ENCODE measurements around the gene SLC38A1.
"Not testable (repeated sequence)": the region's sequence is repeated elsewhere in the genome, so short reads cannot be mapped to it uniquely, and the experiment has no call there.

Gene SLC38A1

GRCh38 chr12:46268583-46269428 is at the start of gene SLC38A1:
Gene SLC38A1, minus strand, starts transcription at chr12:46269043. Its CDS starts 29,243 bp downstream, at chr12:46239800.
- DNase-seq (ENCODE audit: low read depth), result peak; percentile 78

GRCh38 chr12:46318037-46318436 is 49.2 kb upstream of the SLC38A1 start:
- DNase-seq (ENCODE audit: low read depth), result no peak

DNA sequence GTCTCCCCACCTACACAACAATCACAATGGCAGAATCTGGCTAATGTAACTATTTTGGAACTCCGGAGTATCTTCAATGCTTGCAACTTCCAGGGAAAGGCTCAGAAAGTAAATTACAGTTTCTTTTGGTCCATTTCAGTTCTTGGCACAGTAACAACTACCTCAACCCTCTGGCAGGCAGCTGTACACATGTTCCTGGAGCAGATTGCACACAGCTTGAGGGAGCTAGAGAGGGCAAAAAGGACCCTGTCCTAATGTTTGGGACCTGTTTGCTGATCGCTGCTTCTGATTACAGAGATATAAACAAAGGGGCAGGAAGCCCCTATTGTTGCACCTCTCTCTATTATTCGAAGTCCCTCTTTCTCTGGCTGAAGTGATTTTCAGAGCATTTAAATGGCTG is 35.2 kb upstream of the SLC38A1 start:
- DNase-seq (ENCODE audit: low read depth), result no peak

GRCh38 chr12:46303039-46303666 is 34.3 kb upstream of the SLC38A1 start:
- DNase-seq (ENCODE audit: low read depth), result peak; percentile 37

- DNase-seq (ENCODE audit: low read depth), result no peak
These were observed 32.1 kb upstream of the SLC38A1 start for GRCh38 chr12:46300910-46301309.

DNA sequence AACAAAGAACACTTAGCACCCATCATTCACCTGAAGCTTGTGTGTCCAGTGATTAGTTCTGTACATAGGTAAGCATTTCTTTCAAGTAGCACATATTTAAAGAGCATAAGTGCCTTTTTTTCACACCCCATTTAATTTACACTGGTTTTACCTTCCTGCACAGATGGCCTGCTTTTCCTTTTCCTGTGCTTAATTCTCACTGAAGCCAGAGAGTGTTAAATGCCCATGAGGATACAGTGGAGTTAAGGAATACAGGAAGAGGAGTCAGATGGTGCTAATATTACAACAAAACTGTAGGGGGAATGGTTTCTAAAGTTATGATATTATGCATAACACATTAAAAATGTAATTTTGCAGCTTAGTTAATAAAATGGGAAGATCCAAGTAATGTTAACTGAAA is 31.0 kb upstream of the SLC38A1 start:
- no peak for DNase-seq (ENCODE audit: low read depth)

DNA sequence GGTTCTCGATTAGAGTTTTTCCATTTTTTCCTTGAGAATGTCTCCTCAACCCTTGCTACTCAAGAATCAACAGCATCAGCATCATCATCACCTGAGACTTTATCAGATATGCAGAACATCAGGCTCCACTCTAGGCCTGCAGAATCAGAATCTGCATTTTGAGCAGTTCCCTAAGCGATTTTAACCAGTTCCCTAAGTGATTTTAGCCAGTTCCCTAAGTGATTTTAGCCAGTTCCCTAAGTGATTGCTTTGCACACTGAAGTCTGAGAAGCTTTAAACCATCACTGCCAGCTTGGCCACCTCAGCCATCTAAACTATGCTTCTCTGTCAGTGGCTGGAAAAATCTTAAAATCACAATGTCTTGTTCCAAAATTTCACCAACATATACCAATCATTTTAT is 29.4 kb upstream of the SLC38A1 start:
- DNase-seq (ENCODE audit: low read depth), result no peak

GRCh38 chr12:46296822-46297221 is 28.0 kb upstream of the SLC38A1 start:
- DNase-seq (ENCODE audit: low read depth), result no peak

DNA sequence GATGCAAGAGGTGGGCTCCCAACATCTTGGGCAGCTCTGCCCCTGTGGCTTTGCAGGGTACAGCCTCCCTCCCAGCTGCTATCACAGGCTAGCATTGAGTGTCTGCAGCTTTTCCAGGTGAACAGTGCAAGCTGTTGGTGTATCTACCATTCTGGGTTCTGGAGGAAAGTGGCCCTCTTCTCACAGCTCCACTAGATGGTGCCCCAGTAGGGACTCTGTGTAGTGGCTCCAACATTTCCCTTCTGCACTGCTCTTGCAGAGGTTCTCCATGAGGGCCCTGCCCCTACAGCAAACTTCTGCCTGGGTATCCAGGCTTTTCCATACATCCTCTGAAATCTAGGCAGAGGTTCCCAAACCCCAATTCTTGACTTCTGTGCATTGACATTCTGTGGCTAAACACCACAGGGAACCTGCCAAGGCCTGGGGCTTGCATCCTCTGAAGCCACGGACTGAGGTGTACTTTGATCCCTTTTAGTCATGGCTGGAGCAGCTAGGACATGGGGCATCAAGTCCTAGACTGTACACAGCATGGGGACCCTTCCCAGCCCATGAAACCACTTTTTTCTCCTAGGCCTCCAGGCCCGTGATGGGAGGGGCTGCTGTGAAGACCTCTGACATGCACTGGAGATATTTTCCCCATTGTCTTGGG is 24.0 kb upstream of the SLC38A1 start:
- DNase-seq (ENCODE audit: low read depth), result no peak

DNA sequence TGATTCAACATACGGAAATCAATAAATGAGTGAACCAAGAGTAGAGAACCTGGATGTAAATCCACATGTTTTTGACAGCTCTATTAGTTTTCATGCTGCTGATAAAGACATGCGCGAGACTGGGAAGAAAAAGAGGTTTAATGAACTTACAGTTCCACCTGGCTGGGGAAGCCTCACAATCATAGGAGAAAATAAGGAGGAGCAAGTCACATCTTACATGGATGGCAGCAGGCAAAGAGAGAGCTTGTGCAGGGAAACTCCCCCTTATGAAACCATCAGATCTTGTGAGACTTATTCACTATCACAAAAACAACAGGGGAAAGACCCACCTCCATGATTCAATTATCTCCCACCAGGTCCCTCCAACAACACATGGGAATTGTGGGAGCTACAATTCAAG is 23.1 kb upstream of the SLC38A1 start:
- not testable (repeated sequence) for DNase-seq (ENCODE audit: low read depth)

- not testable (repeated sequence) for DNase-seq (ENCODE audit: low read depth)
These were observed 16.3 kb upstream of the SLC38A1 start for GRCh38 chr12:46285177-46285576.

GRCh38 chr12:46282829-46283228 is 14.0 kb upstream of the SLC38A1 start:
- DNase-seq (ENCODE audit: low read depth), result no peak

GRCh38 chr12:46276756-46277155 is 7.9 kb upstream of the SLC38A1 start:
- no peak for DNase-seq (ENCODE audit: low read depth)

DNA sequence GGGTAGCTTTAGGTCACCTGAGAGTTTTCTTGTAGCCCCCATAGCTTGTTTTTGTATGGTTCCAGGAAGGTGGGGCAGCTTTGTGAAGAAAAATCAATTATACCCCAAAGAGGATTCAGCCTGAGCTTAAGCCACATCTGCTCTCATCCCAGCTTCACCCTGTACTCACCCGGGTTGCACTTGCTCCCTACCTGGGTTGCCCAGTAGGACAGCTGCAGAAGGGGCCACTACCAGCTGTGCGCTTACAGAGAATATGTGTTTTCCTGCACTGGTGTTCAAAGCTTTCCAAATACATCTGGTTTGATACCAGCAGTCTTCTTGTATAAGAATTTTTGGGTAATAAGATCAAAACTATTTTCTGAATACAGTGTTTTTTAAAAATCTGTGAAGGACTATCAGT is 3.0 kb upstream of the SLC38A1 start:
- no peak for DNase-seq (ENCODE audit: low read depth)

DNA sequence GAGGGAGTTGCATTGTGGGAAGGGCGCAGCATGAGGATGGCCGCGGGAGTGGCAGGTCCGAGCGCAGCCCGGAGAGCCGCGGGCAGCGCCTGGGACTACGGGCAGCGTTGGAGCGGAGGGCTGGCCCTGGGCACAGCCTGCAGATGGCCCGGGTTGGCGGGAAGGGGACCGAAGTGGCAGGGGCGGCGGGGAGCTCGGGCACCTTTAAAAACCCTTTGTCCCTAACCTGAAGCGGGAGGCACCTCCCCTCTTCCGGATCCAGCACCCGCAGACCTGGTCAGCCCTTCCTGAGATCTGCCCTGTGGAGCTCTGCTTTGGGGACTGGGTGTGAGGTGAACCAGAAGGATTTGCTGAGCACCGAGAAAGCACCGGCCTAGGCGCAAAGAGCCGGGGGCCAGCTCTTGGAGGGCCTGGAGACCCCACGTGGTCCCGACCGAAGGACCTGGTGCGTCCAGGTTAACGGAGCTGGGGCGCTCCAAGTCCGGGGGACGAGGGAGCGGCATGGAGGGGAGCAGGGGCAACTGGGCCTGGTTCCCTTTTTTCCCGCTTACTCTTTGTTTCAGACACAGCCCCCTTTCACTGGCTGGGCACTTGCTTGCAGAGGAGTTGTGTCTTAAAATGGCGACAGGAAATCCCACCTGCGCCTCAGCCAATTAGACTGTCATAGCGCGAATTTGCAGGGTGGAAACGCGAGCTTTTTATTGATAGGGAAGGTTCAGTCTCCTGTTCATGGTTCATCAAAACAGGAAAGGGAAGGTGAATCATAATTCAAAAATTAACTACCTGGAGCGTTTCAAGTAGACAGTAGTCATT is 792 bp upstream of the SLC38A1 start:
- DNase-seq (ENCODE audit: low read depth), result peak; percentile 76

DNA sequence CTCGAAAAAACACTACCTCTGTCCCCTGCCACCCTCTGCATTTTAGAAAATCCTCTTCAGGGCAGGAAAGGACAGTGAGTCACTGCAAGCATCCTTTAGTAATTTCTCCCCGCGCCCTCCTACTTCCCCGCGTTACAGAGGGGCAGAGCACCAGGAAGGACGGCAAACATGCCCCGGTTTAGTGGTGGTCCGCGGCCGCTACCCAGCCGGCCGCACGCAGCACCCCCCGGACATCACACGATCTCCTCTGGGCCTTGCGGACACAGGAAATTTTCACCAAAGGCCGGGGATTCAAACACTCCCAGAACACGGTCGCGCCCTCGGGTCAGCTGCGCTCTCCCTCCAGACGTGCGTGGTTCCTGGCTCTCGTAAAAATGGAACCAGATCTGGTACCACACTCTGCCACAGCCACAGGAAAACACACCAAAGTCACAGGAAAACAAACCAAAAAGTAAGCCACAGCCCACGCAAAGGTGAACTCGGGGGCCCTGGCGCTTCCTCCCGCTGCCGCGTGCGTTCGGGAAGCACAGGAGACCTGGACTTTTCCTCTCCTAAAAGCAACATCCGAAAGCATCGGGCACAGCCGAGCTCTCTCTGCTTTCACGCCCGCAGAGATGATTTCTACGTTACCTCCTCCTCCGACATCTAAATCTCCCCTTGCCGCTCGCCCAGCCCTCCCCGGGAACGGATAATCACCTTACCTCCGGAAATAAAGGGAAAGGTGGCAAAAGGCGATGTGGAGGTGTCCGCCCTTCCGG is 839 bp downstream of the SLC38A1 start:
- peak; percentile 33 for DNase-seq (ENCODE audit: low read depth)

- DNase-seq (ENCODE audit: low read depth), result no peak
These were observed 1.3 kb downstream of the SLC38A1 start for GRCh38 chr12:46267575-46267824.

- DNase-seq (ENCODE audit: low read depth), result peak; percentile 56
These were observed 1.8 kb downstream of the SLC38A1 start for GRCh38 chr12:46266869-46267574.

- DNase-seq (ENCODE audit: low read depth), result no peak
These were observed 2.5 kb downstream of the SLC38A1 start for GRCh38 chr12:46266382-46266791.

DNA sequence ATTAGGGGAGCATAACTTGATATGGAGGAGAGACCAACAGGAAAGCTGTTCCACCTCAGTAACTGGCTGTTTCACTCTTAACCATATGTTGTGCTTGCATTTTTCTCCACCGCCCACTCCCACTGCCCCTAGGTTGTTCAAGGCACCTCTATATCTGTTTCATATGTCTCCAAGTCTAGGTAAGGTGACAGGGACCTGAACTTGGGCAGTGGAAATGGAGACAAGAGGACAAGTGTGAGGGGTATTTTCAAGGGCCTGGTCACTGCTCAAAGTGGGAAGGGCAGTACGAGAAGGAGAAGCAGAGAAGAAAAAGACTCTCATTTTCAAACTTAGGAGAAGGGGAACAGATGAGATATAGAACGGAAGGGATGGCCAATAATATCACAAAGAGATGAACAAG is 3.1 kb downstream of the SLC38A1 start:
- DNase-seq (ENCODE audit: low read depth), result no peak

DNA sequence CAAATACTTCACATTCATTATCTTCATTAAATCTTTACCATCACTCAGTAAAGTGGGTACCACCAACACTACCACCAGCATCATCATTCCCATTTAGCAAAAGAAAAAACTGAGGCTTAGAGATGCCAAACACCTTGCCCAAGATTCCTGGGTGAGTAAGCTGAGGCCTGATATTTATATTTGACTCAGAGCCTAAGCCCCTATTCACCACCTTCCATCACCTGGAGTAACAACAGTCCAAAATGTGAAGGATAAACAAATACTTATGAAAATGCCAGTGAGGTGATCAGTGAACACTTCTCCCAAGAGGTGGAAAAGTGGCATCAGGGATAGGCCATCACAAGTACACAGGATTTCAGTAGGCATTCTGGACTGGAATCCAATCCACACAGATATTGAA is 3.7 kb downstream of the SLC38A1 start:
- DNase-seq (ENCODE audit: low read depth), result no peak

All from activated T-cell treated with anti-CD3 and anti-CD28 coated beads for 24 hours (primary cell).